ENCODE data around the gene MLLT3. TPM values are rescaled to one million over a fixed set of nuclear protein-coding genes. Genes with fewer than 3 reads are reported as not detected.

The MLLT3 gene
- total and polyA plus RNA-seq, 2 of the 8 experiments (the other 6 are each of a cell fraction or from before 2014, with no cell fraction given), result 5.9 to 9.6 TPM

DNA sequence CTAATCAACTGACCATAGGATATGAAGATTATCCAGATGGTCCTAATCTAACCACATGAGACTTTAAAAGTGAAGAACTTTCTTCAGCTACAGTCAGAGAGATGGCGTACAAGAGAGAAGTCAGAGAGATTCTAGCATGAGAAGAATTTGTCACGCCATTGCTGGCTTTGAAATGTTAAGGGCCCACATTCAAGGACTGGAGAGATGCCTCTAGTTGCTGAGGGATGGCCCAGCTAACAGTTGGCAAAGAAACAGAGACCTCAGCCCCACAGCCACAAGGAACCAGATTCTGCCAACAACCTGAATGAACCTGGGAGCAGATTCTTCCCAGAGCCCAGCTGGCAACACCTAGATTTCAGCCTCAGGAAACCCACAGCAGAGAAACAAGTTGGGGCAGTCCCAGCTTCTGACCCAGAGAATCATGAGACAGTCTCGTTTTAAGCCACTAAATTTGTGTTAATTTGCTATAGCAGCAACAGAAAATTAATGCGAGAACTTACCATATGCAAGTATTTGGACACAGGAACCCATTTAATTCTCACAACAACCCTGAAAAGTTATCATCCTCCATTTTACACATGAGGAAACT is 132.0 kb downstream of the MLLT3 start:
- H4K8ac ChIP-seq (ENCODE audit: extremely low read depth, insufficient read depth, low read length), result no peak overlapping the region
- H3K9me3 ChIP-seq (ENCODE audit: insufficient read depth in 2 of 2, low read depth in 1 of 2, low read length in 1 of 2), result no peaks in the 10 kb centered on the region
- H3K79me2 ChIP-seq (ENCODE audit: control insufficient read depth in 1 of 2, insufficient read depth in 2 of 2, low read length in 2 of 2), result no peaks in the 10 kb centered on the region
- H3K9ac ChIP-seq (replicated peaks in 1 of 4; ENCODE audit: extremely low read depth in 1 of 4, low read depth in 3 of 4, low read length in 3 of 4), result no peak overlapping the region
- no peak overlapping the region for H3K14ac ChIP-seq (ENCODE audit: insufficient read length)
- H2BK20ac ChIP-seq (ENCODE audit: low read length), result no peak overlapping the region
- H3K36me3 ChIP-seq (ENCODE audit: control insufficient read depth in 2 of 4, insufficient read depth in 4 of 4, low read length in 3 of 4), result no peaks in the 10 kb centered on the region
- CTCF ChIA-PET (ENCODE audit: partially characterized antibody), result interaction anchor here (0.6 to 1.4 kb wide), 3 partner anchors 10 to 1307 kb away, joined by 3 read pairs; no protein-coding TSS in a partner anchor
- no peak overlapping the region for H4K91ac ChIP-seq (replicated peaks; ENCODE audit: insufficient read length, low read length)
- no peak overlapping the region for H2BK120ac ChIP-seq (replicated peaks; ENCODE audit: low read depth, low read length)
- H3K79me1 ChIP-seq (ENCODE audit: low read depth, low read length), result no peaks in the 10 kb centered on the region
- H4K5ac ChIP-seq (ENCODE audit: insufficient read length, low read depth, low read length), result no peak overlapping the region
- H3K27ac ChIP-seq (ENCODE audit: low read depth, low read length), result no peak overlapping the region
- no peak overlapping the region for H3K4me3 ChIP-seq (ENCODE audit: extremely low read depth in 1 of 4, insufficient read depth in 2 of 4, low read depth in 3 of 4, low read length in 4 of 4)
- peaks cover 0 to 3% (median 0%) of the 10 kb centered on the region in 4 experiments; a peak in 1 of 7 replicates for H3K4me1 ChIP-seq (replicated peaks in 1 of 4; ENCODE audit: control insufficient read depth in 3 of 4, insufficient read depth in 4 of 4, low read length in 3 of 4)
- no peaks in the 10 kb centered on the region for H4K20me1 ChIP-seq (replicated peaks in 1 of 2; ENCODE audit: control insufficient read depth in 1 of 2, insufficient read depth in 2 of 2, low read length in 2 of 2)
- no peak overlapping the region for H2AK5ac ChIP-seq (ENCODE audit: low read depth, low read length)
- no peak overlapping the region for H3K18ac ChIP-seq (ENCODE audit: extremely low read depth, low read length)
- no peak overlapping the region for H2BK15ac ChIP-seq (ENCODE audit: low read length)
- no peak overlapping the region for H2AFZ ChIP-seq (ENCODE audit: low read length)
- H3K27me3 ChIP-seq (replicated peaks in 1 of 4; ENCODE audit: control insufficient read depth in 3 of 4, extremely low read depth in 1 of 4, insufficient read depth in 3 of 4, low read length in 3 of 4), result no peaks in the 10 kb centered on the region; a peak in 1 of 7 replicates
- H2BK12ac ChIP-seq (ENCODE audit: low read depth, low read length), result no peak overlapping the region
- H3K56ac ChIP-seq (replicated peaks; ENCODE audit: insufficient read length, low read depth, low read length), result no peak overlapping the region
- no peak overlapping the region for H2BK5ac ChIP-seq (ENCODE audit: low read depth, low read length)
- 85% methylated on average over 4 of the region's 4 CpGs; no CpG with 5 or more reads in 1 of the 2 experiments for WGBS, 2 experiments (ENCODE audit: extremely low coverage in 1 of 2, insufficient coverage in 1 of 2, insufficient read length in 1 of 2, insufficient replicate concordance in 2 of 2, low coverage in 1 of 2, low lambda C conversion rate in 2 of 2, missing lambda C conversion rate in 1 of 2)
- no peak overlapping the region for H3K23ac ChIP-seq (ENCODE audit: insufficient read length)
- H3K4ac ChIP-seq (replicated peaks; ENCODE audit: insufficient read length, low read depth, low read length), result no peak overlapping the region
- no peak overlapping the region for H3K4me2 ChIP-seq (ENCODE audit: insufficient read depth in 1 of 2, low read depth in 2 of 2, low read length in 2 of 2)
- FAIRE-seq (no peak), DNase-seq (ENCODE audit: low read depth in 1 of 2, low spot score in 2 of 2) (no peak)
- no peaks in the 10 kb centered on the region for H3K23me2 ChIP-seq (ENCODE audit: low read depth, low read length)
- POLR2A ChIA-PET (ENCODE audit: partially characterized antibody), result interaction anchor here (1.4 kb wide), 1 partner anchor 132 kb away, joined by 3 read pairs; the partner anchor contains the start of gene MLLT3
- no peak for TF ChIP-seq NRF1 (IDR thresholded peaks at IDR 0.05; ENCODE audit: low read depth, low read length)

All from H1 (cell line).